HG03439 (cell line): ENCODE measurements around the gene TTLL11.

Experiments
- ATAC-seq: cut with Tn5 transposase; IDR thresholded peaks from one replicate; pipeline ENCODE4 v1.9.1; 2021; ENCODE audit warnings: mild to moderate bottlenecking, moderate library complexity; ENCODE audit not compliant: unreplicated experiment

The TTLL11 gene

DNA sequence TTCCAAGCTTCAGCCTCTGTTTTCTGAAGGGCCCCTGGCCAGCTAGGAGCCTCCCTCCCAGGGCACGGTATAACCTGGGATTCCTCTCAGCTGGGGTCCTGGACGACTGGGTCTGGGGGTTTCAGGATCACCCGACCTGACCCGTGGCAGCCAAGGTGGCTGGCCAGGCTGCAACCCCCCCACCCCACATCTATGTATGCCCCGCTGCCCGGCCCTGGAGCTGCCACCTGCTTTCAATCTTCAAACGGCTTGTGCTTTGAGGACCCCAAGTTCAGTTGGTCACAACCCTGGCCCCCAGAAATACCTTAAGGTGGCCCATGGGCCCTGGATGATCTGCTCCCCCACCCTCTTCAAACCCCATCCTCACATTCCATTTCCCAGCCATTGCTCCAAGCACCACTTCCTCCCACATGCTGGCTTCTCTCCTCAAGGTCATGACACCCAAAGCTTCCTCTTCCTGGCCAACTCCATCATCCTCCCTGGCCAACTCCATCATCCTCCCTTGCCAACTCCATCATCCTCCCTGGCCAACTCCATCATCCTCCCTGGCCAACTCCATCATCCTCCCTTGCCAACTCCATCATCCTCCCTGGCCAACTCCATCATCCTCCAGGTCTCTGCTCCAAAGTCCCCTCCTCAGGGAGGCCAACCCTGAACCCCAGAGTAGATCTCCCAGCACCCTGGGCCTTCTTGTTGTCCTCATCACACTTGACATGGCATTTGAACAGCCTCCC is 17.2 kb upstream of the TTLL11 start:
- ATAC-seq = no peak

DNA sequence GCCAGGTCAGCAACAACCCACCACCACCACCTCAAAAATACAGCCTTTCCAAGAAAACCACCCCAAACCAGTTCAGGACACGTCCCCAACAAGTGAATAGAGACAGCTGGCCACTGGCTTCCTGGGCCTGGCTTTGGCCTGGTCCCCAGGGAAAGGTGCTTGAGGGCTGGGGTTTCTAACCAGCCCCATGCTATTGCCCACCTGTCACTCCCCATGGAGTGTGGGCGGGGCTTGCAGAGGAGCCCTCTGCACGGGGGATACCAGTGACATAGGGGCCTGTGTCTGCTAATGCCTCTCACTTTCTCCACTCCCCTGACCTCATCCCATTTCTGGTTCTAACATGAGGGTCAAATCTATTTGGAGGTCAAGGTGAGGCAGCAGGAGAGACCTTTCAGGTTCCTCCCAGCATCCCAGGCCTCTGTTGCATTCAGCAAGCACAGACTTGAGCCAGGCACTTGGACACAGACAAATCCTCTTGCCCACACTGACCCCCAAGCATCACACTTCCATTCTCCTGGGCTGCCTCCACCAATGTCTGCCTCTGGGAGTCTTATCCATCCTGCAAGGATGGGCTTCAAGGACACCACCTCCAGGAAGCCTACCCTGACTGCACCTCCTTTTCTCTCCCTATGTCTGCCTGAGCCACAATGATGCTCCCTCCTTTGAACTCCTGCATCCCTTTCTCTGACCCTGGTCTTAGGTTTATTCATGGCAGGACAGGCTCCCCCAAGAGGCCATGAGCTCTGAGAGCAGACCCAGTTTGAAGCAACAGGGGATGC is 16.1 kb upstream of the TTLL11 start:
- no peak for ATAC-seq

DNA sequence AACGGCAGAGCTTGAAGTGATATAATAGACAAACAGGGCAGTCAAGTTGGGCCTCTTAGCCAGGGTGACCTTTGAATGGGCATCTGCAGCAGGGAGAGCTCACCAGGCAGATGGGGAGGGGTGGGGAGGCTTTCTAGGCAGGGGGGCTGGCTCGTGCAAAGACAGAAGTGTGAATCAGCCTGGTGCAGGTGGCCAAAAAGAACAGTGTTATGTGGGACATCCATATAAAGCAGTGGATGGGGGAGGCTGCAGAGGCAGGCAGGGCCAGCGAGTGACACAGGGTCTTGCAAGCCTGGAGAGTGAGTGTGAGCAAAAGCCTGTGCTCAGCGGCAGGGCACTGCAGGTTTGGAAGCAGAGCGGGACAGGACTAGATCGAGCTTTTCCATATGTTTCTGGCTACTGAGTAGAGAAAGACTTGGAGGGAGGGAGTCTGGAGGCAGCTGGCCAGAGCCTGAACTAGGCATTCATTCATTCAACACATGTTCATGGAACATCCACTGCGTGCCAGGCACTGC is 14.2 kb upstream of the TTLL11 start:
- ATAC-seq = no peak

DNA sequence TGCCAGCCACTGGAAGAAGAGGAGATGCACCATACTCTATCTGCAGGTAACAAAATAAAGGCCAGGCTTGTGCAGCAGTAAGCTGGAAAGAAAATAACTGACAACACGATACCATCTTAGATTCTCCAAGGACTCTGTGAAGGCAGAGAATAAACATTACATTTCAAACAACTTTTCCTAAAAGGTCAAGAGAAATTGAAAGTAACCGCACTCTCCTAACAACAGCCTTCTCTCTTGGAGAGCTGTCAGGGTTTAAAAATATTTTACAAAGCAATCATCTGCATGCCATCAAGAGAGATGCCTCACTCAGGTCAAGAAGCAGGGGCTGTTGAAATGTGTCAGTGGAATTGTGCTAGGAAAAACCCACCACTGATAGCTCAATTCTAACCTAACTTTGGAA is 13.5 kb upstream of the TTLL11 start:
- no peak for ATAC-seq

DNA sequence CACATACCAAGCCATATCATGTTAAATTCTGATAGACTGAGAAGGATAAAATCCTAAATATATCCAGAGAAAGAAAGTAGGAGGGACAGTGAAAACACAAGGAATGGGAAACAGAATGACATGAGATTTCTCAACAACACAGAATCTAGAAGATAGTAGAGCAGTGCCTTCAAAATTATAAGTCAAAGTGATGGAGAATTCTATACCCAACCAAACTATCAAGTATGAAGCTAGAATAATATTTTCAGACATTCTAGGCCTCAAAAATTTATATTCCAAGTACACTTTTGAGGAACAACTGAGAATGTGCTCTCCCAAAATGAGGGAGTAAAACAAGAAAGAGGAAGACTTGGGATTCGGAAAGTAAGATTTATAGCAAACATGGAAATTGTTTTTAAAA is 10.9 kb upstream of the TTLL11 start:
- no peak for ATAC-seq

DNA sequence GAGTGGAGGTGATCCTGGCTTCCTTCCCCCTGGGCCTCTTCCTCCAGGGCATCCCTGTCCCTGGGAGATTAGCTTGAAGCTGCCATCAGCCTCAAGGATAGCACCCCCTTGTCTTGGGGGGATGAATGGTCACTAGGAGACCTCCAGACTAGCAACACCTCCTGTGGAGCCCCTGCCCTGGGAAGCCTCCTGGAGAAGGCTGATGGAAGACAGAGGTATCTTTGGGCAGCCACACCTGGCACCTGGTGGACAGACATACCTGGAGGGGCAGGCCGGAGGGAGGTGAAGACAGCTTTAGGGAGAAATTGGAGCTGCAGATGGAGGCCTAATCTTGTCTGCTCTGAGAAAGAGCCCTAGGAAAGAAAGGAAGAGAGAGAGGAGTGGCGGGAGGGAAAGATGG is 9.0 kb upstream of the TTLL11 start:
- no peak for ATAC-seq

DNA sequence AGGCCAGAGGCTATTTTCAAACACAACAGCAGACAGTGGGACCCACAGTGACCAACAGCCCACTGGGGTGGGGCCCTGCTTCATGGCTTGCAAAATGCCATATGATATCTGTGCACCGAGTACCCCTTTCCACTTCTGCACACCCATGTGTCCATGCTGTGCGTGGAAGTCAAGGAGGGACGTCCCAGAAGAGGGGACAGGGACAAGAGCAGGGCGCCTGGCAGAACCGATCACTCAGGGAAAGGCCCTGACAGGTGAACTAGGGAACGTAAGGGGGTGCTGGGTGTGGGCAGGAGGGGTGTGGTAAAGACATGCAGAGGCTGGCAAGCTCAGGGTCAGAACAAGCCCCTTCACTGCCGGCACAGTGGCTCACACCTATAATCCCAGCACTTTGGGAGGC is 7.6 kb upstream of the TTLL11 start:
- no peak for ATAC-seq

DNA sequence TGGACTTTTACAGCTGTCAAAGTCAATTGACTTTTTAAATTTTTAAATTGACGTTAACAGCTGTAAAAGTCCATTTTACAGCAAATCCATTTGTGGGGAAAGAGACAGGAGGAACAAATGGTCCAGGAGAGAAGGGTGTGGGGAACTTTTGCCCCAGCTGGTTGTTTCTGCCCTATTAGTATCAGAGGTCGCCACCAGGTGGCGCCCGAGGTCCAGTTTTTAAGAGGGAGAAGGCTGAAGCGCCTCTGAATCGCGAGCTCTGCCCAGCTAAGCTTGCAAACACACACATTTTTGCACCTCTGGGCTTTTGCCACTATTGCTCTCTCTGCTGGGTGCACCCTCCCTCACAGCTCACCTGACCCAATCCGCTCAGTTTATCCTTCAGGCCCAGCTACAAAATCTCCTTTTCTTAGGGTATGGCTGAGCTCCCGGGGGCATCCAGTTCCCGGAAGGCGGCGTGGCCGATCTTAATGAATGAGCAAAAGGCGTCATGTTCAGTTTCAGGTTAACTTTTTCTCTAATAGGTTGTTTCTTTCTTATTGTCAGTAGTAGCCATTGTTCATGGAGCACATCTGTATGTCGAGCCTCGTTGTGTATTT is 6.3 kb upstream of the TTLL11 start:
- ATAC-seq = peak; percentile 68

DNA sequence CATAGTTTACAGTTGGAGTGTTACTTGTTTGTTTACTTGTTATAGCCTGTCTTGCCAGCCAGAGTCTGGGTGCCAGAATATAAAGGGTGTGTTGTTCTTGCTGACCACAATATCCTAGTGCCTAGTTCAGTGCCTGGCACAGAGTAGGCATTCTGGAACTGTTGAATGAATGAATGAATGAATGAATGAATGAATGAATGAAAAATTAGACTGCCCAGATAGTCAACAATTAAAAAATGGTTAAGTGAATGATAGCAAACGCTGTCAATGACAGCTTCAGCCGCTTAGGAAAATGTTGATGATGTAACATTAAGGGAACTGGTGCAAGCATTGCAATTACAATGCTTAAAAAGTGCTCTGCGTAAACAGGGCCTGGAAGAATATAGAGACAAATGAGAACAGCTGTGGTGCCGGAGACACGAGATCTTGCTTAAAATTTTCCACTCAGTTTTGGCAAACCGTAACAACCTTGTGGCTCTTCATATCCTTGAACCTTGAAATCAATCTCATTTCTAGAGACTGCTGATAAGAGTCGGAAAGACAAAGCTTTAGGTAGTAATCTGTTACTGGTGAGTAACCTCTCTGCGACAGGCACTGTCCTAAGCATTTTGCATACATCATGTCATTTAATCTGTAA is 4.7 kb upstream of the TTLL11 start:
- ATAC-seq = no peak

DNA sequence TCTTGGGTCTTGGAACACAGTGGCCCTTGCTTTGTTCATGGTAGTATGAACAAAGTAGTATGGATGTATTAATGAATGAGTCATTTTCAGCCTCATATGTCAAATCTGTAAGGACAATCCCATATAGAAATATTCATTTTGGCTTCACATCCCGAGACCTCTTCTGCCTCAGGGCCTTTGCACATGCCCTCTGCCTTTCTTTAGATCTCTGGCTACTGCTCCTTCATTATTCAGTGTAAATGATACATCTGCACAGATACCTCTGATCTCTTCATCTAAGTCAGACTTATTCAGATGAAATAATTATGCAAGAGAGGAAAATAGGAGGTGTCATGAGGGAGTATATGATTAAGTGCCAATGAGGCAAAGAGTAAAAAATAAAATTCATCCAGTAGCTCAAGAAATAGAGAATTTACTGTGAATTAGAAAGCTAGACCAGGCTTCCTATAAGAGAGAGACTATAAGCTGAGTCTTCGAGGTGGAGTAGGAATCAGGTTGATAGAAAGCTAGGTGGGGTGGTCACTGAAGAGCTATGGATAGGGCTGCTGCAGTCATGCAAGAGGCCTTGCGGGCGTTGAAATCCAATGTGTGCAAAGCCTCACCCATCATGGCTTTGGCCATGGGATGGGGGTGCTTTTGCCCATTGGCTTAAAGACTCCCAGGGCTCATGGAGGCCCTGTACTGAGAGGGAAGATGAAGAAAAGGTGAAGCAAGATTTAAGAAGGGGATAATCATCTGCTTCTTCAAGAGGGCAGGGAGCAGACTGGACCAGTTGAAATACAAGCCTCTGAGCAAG is 3.7 kb upstream of the TTLL11 start:
- ATAC-seq = no peak

DNA sequence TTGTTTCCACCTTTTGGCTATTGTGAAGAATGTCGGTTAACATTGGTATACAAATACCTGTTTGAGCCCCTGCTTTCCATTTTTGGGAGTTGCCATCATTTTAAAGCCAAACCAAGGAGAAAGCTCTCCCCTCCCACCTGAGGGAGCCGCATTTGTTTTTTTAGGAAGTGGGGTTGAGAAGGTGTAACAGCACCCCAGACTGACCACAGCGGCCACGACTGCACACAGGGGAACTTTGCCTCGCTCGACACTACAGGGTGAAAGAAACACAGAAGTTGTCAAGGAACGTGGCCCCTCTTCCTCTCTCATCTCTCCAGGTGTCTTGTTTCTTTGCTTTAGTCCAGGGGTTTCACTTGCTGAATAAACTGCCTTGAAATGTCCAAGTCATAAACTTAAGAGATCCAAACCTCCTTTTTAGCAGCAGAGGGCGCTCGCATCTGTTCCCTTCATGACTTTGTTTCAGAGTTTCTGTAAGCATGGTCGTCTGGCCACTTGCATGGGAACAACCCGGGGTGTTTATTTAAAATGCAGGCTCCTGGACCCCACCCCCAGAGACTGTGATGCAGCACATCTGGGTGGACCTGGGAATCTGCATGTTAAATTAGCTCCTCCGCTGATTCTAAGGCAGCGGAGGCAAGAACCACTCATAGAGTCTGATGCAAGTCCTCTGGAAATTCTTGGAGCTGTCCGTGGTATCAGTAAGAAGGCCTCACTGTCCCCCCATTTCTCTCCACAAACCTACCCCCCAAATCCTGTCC is 2.1 kb upstream of the TTLL11 start:
- ATAC-seq = no peak

DNA sequence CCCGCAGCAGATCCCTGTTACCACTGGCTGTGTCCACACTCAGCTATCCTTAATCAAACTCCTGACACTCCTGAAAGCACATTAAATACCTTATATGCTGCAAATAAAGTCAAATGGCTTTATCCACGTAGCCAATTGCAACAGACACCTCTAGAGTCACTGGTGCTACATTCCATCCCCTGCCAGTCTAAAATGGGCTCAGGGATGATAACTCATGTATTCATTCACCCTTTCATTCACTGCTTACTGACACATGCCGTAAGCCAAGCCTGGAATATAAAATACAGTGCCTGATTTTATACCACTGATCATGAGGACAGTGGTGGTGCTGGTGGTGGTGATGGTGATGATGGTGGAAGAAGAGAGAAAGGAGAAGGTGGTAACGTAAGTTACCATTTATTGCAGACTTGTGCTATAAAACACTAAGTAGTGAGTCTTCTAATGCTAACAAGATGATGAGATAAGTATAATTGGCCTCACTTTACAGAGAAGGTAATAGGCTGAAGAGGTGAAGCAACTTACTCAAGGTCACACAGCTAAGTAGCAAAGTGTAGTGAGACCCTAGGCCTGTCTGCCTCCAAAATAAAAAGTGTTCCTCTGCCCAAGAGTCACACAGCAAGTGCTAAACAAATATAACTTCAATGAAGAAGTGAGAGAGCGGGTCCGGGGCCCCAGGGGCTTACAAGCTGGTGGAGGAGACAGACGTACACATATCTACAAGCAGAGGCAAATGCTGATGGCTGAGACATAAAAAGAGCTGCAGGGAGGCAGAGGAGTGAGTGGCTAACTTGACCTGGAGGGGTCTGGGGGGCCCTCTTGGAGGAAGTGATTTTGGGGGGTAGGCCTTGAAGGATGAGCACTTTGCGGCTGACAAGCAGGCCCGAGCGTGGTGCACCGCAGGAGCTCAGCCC is 1.2 kb downstream of the TTLL11 start:
- ATAC-seq = no peak

DNA sequence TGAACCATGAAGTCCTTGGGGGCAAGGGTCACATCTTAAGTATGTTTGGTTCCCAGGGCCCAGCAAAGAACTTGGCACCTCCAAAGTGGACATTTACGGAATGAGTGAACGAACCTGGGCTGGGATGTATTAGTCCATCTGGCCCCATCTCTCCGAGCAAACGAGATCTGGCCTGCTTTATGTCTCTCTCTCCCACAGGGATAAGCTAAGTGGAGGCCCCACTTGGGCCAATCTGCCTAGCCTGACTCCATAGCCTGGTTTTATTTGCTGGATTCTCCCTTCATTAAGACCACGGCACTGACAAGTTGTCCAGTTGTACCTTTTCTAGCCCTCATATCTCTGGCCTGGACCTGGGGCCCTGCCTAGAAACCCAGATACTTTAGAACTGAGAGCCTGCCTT is 2.1 kb downstream of the TTLL11 start:
- ATAC-seq = no peak

DNA sequence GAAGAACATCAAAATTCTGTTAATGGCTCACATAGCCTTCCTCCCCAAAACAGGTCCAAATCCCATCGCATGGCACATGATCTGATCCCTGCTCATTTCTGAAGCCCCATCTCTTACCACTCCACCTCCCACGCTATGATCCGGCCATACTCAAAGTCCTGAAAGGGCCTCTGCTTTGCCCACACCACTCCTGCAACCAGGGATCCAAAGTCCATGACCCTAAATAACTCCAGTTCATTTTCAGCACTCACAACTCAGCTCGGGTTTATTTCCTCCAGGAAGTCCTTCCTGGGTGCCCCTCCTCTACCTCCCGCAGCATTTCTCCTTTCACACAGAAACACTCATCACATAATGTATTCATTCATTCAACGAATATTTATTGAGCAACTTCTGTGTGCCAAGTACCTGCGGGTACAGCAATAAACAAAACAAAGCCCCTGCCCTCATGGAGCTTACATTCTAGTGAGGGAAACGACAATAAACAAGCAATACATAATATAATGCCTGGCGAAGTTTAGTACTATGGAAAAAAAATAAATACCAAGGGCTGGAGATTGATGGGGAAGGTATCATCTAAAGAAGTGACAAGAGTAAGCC is 2.7 kb downstream of the TTLL11 start:
- ATAC-seq = no peak

DNA sequence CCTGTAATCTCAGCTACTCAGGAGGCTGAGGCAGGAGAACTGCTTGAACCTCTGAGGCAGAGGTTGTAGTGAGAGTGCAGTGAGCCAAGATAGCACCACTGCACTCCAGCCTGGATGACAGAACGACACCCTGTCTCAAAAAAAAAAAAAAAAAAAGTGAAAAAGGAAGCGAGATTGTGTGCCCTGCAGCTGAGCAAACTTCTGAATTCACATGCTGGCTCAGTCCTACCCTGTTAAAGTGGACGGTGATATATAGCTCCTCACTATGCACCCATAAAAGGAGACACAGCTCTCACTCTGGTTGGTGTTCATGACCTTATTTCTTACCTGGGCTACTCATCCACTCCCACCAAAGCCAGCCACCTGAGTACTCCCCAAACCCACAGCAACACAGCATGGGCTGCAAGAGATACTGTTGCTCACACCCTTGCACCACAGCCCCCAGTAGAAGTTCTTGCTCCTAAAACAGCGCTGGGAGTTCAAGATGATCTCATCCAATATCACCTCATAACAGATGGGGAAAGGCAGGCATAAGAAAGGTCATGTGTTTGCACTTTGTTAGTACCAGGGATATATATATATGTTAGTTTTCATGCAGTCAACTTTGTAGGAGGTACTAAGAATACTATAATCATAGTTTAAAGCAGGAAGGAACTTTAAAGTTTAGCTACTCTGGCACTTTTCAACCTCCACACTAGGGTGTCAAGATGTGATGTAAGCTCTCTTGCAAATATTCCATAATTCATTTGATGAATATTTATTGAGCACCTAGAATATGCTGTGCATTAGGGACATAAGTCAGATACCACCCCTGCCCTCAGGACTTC is 4.0 kb downstream of the TTLL11 start:
- no peak for ATAC-seq

DNA sequence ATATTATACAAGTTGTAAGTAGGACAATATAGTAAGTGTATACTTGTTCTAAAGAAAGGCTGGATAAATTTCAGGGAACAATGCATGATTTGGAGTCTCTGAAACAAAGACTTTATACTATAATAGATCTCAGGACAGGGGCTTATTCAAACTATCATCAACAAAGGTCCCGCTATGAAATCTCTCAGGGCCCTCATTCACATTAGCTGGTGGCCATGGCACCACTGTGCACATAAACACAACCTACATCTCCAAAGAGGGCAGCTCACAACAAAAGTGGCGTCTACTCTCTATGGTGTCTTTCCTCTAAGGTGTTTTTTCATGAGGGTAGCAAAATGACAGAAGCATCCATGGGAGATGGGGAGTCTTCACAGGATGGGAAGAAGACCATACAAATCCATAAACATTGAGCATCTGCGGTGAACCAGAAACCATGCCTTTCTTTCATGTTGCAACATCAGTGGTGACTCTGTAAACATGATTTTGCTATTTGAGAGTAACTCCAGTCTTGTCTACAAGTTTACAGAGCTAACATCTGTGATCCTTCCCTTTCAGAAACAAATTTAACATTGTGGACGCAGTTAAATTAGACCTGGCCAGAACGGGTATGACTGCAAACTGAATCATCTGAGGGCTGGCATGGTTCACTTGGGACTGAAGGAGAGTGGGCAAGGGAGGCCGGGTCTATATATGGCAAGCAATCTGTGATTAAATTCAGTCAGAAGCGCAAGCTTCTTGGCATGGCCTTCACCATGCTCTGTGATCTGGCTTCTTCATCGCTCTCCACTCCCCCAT is 5.5 kb downstream of the TTLL11 start:
- no peak for ATAC-seq

DNA sequence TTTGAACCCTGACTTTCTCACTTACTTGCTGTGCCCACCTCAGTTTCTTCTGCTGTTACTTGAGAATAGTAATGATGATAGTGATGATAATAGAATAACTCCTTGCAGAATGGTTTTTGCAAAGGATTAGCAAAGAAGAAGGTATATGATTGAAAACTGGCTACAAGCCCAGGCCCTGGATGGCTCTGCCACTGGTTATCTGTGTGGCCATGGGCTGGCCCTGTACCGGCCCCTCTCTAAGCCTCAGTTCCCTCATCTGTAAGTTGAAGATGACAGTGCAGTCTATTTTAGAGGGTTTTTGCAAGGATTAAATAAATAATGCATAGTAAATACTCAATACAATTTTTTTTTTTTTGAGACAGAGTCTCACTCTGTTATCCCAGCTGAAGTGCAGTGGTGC is 6.2 kb downstream of the TTLL11 start:
- ATAC-seq = no peak
